HEK293T (cell line): ENCODE data around the gene MYO7A.

Experiments used
- BHLHE40 ChIP-seq: fragments of 450-650 bp; IDR thresholded peaks from 2 replicates; pipeline ENCODE4 v1.6.1; 2016; ENCODE audit warnings: mild to moderate bottlenecking, moderate library complexity, borderline replicate concordance
- FOXA1 ChIP-seq: fragments of 450-650 bp; IDR thresholded peaks from 2 replicates; pipeline ENCODE4 v1.6.1; 2016; ENCODE audit warnings: mild to moderate bottlenecking
- PKNOX1 ChIP-seq: fragments of 450-650 bp; IDR thresholded peaks from 2 replicates; pipeline ENCODE4 v1.6.1; 2016
- SP1 ChIP-seq: fragments of 450-650 bp; IDR thresholded peaks from 2 replicates; pipeline ENCODE4 v1.6.1; 2017

GRCh38 chr11:77096591-77097019 lies 31.4 kb upstream of the MYO7A start:
- TF ChIP-seq SP1 (no peak), BHLHE40 (no peak), FOXA1 (no peak), PKNOX1 (no peak)
